Nephron progenitor cell (in vitro differentiated cells): Measurements from ENCODE around the gene SHROOM2.

Experiments used
- DNase-seq: peaks from one replicate; pipeline ENCODE4 v3.0.0; 2021
- H3K27ac Mint-ChIP-seq: 2 replicates; pipeline ENCODE4 v1.8.0; 2021; ENCODE audit warnings: mild to moderate bottlenecking, moderate library complexity, mixed read lengths
- H3K27me3 Mint-ChIP-seq: 2 replicates; pipeline ENCODE4 v1.8.0; 2021; ENCODE audit warnings: mild to moderate bottlenecking, low read depth, mixed read lengths; ENCODE audit not compliant: poor library complexity
- H3K36me3 Mint-ChIP-seq: 2 replicates; pipeline ENCODE4 v1.8.0; 2021; ENCODE audit warnings: low read depth, mixed read lengths
- H3K4me1 Mint-ChIP-seq: 2 replicates; pipeline ENCODE4 v1.8.0; 2021; ENCODE audit warnings: mixed read lengths
- H3K4me3 Mint-ChIP-seq: 2 replicates; pipeline ENCODE4 v1.8.0; 2021; ENCODE audit warnings: mild to moderate bottlenecking, moderate library complexity, mixed read lengths
- H3K9me3 Mint-ChIP-seq: 2 replicates; pipeline ENCODE4 v1.8.0; 2021; ENCODE audit warnings: mild to moderate bottlenecking, moderate library complexity, mixed read lengths
- TF ChIP-seq, protein P1 (sequence below): fragments of 200-600 bp; sonication (generic); IDR thresholded peaks from 2 replicates; pipeline ENCODE4 v1.5.0; 2021; ENCODE audit warnings: antibody characterized with exemption

Gene SHROOM2

DNA sequence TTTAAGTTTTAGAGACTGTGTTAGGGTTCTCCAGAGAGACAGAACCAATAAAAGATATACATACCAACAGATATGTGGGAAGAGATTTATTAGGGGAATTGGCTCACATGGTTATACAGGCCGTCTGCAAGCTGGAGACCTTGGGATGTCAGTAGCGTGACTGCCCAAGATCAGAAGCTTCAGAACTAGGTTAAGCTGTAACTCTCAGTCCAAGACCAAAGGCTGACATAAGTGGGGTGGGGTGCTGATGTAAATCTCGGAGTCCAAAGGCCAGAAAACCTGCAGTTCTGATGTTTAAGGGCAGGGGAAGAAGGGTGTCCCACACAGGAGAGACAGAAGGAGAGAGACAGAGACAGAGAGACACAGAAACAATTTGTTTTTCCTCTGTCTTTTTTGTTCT lies 191.4 kb downstream of the SHROOM2 start:
- Mint-ChIP-seq H3K4me3 (no peak overlapping the region), H3K27me3 (no peaks in the 10 kb centered on the region), H3K36me3 (peaks cover 4% of the 10 kb centered on the region), H3K4me1 (peaks cover 9% of the 10 kb centered on the region), H3K27ac (no peak overlapping the region), H3K9me3 (peaks cover 69% of the 10 kb centered on the region)
- no peak for DNase-seq
- TF ChIP-seq, protein P1, sequence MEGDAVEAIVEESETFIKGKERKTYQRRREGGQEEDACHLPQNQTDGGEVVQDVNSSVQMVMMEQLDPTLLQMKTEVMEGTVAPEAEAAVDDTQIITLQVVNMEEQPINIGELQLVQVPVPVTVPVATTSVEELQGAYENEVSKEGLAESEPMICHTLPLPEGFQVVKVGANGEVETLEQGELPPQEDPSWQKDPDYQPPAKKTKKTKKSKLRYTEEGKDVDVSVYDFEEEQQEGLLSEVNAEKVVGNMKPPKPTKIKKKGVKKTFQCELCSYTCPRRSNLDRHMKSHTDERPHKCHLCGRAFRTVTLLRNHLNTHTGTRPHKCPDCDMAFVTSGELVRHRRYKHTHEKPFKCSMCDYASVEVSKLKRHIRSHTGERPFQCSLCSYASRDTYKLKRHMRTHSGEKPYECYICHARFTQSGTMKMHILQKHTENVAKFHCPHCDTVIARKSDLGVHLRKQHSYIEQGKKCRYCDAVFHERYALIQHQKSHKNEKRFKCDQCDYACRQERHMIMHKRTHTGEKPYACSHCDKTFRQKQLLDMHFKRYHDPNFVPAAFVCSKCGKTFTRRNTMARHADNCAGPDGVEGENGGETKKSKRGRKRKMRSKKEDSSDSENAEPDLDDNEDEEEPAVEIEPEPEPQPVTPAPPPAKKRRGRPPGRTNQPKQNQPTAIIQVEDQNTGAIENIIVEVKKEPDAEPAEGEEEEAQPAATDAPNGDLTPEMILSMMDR = no peak

DNA sequence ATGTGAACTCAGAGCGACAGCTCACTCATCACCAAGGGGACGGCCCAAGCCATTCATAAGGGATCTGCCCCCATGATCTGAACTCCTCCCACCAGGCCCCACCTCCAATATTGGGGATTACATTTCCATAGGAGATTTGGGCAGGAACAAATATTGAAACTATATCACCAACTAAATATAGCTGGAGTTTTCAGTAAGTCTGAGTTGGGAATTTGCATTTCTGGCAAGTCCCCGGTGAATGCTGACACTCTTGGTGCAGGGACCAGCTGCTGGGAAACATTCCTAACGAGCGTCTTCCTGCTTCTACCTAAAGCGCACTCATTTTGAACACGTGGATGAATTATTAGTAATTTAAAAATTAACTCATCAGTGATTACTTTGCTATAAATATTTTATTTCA lies 194.2 kb downstream of the SHROOM2 start:
- Mint-ChIP-seq H3K4me1 (peaks cover 9% of the 10 kb centered on the region), H3K9me3 (peaks cover 74% of the 10 kb centered on the region), H3K27me3 (no peaks in the 10 kb centered on the region), H3K4me3 (no peak overlapping the region), H3K27ac (no peak overlapping the region), H3K36me3 (peaks cover 2% of the 10 kb centered on the region)
- no peak for DNase-seq
- TF ChIP-seq, protein P1 = no peak

DNA sequence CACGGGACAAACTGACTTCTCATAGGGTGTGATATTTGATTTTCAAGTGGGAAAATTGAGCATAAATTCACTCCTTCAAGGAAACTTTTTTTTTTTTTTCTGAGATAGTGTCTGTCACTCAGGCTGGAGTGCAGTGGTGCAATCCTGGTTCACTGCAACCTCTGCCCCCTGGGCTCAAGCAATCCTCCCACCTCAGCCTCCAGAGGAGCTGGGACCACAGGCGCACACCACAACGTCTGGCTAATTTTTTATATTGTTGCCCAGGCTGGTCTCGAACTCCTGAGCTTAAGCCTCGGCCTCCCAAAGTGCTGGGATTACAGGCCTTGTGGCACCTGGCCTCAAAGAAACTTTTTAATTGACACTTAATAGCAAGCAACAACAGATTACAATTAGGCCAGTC lies 194.7 kb downstream of the SHROOM2 start:
- Mint-ChIP-seq H3K27ac (peak overlapping the region; percentile 82), H3K27me3 (peaks cover 2% of the 10 kb centered on the region), H3K9me3 (peaks cover 73% of the 10 kb centered on the region), H3K36me3 (no peaks in the 10 kb centered on the region), H3K4me3 (no peak overlapping the region), H3K4me1 (peaks cover 9% of the 10 kb centered on the region)
- TF ChIP-seq, protein P1 = no peak
- DNase-seq = no peak

DNA sequence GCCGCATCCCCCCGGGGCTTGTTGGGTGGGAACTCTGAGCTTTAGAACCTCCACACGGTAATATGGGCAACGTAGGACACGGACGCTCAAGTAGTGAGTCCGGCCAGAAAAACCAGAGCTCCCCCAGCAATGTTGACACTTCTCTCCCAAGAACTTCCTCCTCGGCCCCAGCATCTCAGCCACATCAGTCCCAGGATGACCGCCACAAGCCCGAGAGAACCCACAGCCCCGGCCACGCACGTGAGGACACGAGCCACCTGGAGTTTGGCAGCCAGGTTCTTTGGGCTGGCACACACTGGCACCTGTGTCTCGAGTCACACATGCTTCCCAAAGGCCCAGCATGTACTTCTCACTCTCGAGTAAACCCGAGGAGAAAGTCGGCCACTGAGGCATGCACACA lies 197.2 kb downstream of the SHROOM2 start:
- H3K4me1 Mint-ChIP-seq = peaks cover 9% of the 10 kb centered on the region
- no peak overlapping the region for H3K27ac Mint-ChIP-seq
- TF ChIP-seq, protein P1 = no peak
- no peak overlapping the region for H3K4me3 Mint-ChIP-seq
- H3K36me3 Mint-ChIP-seq = no peaks in the 10 kb centered on the region
- peaks cover 68% of the 10 kb centered on the region for H3K9me3 Mint-ChIP-seq
- DNase-seq = no peak
- H3K27me3 Mint-ChIP-seq = peaks cover 6% of the 10 kb centered on the region

DNA sequence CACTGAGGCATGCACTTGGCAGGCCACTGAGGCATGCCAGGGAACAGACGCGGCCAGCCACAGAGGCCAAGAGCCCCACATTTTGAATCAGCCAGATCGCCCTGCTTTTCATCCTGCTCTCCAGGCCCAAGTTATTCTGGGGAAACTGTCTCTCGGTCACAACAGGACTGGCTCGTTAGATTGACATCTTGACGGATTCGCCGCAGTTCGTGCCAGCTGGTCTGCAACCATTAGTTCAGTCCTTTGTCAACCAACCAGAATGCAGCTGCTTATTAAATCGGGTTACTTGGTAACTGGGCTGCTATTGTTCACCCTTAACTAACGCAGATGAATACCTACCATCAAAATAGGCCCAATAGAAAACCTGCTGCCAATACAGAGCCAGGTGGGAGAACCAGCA lies 197.6 kb downstream of the SHROOM2 start:
- Mint-ChIP-seq H3K4me1 (peaks cover 9% of the 10 kb centered on the region), H3K27me3 (peaks cover 6% of the 10 kb centered on the region), H3K9me3 (peaks cover 67% of the 10 kb centered on the region), H3K27ac (no peak overlapping the region), H3K4me3 (no peak overlapping the region), H3K36me3 (no peaks in the 10 kb centered on the region)
- TF ChIP-seq, protein P1 = no peak
- no peak for DNase-seq

DNA sequence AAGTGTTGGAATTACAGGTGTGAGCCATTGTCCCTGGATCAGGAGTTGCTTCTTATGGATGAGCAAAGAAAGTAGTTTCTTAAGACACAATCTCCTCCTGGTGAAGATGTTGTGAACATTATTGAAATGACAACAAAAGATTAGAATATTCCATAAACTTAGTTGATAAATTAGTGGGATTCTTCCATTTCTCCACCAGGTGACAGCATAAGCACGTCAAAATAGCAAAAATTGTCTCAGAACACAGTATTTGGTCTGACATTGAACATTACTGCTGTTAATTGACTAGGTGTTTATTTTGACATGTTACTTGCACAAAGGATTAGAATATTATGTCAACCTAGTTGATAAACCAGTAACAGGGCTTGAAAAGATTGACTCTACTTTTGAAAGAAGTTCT lies 202.5 kb downstream of the SHROOM2 start:
- no peak for DNase-seq
- Mint-ChIP-seq H3K27ac (no peak overlapping the region), H3K4me3 (no peak overlapping the region), H3K4me1 (no peaks in the 10 kb centered on the region), H3K36me3 (no peaks in the 10 kb centered on the region), H3K9me3 (peaks cover 57% of the 10 kb centered on the region), H3K27me3 (peaks cover 6% of the 10 kb centered on the region)
- TF ChIP-seq, protein P1 = peak; percentile 17
